Gastroesophageal sphincter (tissue), 3 donors: ENCODE results near the gene MKLN1.

Experiments
- EP300 ChIP-seq: sonication (generic); formaldehyde crosslinking; IDR thresholded peaks from one replicate; pipeline ENCODE4 v1.6.1; 2017; ENCODE audit warnings: antibody characterized with exemption, mild to moderate bottlenecking
- POLR2A ChIP-seq, 2 donors: fragments of 450-650 bp; IDR thresholded peaks; one replicate each; pipeline ENCODE4 v1.6.1; 2017; ENCODE audit warnings: antibody characterized with exemption in 2 of 2, mild to moderate bottlenecking in 2 of 2, moderate library complexity in 1 of 2
- POLR2AphosphoS5 ChIP-seq: sonication (generic); formaldehyde crosslinking; IDR thresholded peaks from one replicate; pipeline ENCODE4 v1.6.1; 2017; ENCODE audit warnings: antibody characterized with exemption
- TF ChIP-seq, protein P1 (sequence below), 4 experiments: fragments of 200-600 bp in 2 of 4; fragments of 450-650 bp in 2 of 4; sonication (generic) in 1 of 4; IDR thresholded peaks; one replicate each; pipeline ENCODE4 v1.5.1; 2017 to 2019; ENCODE audit warnings: antibody characterized with exemption in 4 of 4, mild to moderate bottlenecking in 2 of 4, moderate library complexity in 2 of 4

DNA sequence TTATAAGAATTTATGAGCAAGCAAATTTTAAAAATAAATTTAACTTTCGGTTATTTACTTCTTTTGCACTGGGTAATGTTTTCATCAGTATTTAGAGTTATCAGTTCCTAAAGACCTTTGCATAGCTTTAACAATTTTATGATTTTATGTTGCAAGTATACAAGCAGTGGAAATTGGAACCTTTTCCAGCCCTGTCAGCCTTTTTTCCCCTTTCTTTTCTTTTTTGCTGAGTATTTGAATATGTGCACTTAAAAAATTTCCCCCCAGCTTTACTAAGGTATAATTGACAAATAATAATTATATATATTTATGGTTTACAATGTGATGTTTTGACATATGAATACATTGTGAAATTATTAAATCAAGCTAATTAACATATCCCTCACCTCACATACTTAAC, 62.6 kb downstream of the MKLN1 start:
- TF ChIP-seq, protein P1, sequence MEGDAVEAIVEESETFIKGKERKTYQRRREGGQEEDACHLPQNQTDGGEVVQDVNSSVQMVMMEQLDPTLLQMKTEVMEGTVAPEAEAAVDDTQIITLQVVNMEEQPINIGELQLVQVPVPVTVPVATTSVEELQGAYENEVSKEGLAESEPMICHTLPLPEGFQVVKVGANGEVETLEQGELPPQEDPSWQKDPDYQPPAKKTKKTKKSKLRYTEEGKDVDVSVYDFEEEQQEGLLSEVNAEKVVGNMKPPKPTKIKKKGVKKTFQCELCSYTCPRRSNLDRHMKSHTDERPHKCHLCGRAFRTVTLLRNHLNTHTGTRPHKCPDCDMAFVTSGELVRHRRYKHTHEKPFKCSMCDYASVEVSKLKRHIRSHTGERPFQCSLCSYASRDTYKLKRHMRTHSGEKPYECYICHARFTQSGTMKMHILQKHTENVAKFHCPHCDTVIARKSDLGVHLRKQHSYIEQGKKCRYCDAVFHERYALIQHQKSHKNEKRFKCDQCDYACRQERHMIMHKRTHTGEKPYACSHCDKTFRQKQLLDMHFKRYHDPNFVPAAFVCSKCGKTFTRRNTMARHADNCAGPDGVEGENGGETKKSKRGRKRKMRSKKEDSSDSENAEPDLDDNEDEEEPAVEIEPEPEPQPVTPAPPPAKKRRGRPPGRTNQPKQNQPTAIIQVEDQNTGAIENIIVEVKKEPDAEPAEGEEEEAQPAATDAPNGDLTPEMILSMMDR (IDR thresholded peaks at IDR 0.05): no peak
- TF ChIP-seq POLR2A (IDR thresholded peaks at IDR 0.05) (no peak), POLR2AphosphoS5 (no peak), EP300 (no peak)
